ENCODE measurements around the gene ATP5F1E. TPM values are rescaled to one million over a fixed set of nuclear protein-coding genes. Genes with fewer than 3 reads are reported as not detected.
"Not testable (repeated sequence)": the region's sequence is repeated elsewhere in the genome, so short reads cannot be mapped to it uniquely, and the experiment has no call there.

Gene ATP5F1E
- total RNA-seq, 1 donor from 2014 or later = 60.8 TPM

DNA sequence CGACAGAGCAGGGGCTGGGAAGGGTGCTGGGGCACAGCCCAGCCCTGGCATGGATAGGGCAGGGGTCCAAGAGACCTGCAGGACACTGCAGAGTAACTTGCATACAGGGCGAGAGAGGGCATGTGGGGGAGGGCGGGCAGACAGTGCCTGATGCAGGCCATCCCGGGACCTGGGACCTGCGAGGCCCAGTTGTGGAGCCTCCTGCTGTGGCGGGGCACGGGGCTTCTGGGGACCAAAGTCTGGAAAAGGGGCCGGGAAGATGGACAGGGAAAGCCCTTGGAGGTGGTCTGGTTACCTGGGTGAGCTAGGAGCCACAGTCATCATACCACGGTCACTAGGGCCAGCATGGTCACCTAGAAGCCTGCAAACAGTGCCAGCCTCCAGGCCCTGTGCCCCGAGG lies 13.3 kb downstream of the ATP5F1E start:
- ATAC-seq = no peak

- ATAC-seq = peak; percentile 7
These were observed 14.5 kb downstream of the ATP5F1E start for GRCh38 chr20:59017493-59018231.

GRCh38 chr20:59016795-59017492 lies 15.2 kb downstream of the ATP5F1E start:
- ATAC-seq = no peak

GRCh38 chr20:59015812-59016711 lies 16.1 kb downstream of the ATP5F1E start:
- no peak for ATAC-seq

GRCh38 chr20:59015411-59015810 lies 16.7 kb downstream of the ATP5F1E start:
- ATAC-seq = no peak

DNA sequence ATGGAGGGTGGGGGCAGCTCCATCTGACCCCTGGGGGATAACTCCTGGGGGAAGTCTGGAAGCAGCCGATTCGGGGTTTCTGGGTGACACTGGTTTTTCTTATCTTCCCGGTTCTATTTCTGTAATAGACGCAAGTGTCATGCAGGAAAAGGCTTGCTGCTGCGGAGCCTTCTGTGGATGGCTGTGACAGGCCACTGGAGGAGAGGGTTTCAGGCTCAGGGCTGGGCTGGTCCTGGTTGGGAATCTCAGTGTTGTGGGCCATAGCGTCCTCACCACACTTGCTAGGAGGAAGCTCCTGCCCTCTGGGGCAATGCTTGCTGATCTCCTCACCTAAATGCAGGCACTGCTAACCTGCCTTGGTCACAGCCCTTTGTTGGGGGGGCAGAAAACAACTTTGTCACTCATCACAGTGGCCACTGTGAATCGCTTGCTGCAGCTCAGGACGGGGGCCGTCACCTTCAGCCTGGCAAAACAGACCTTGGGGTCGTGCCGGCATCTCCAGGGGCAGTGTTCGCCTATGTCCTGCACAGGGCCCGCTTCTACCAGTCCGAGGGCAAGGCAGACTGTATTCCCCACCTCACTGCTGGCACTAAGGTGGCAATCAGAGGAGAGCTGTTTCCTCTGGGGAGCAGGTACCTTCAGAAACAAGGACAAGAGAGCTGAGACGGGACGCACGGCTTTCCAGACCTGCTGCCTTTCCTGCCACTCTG lies 17.3 kb downstream of the ATP5F1E start:
- no peak for ATAC-seq

- ATAC-seq = no peak
These were observed 18.1 kb downstream of the ATP5F1E start for GRCh38 chr20:59013959-59014608.

- ATAC-seq = no peak
These were observed 18.8 kb downstream of the ATP5F1E start for GRCh38 chr20:59013031-59013951.

DNA sequence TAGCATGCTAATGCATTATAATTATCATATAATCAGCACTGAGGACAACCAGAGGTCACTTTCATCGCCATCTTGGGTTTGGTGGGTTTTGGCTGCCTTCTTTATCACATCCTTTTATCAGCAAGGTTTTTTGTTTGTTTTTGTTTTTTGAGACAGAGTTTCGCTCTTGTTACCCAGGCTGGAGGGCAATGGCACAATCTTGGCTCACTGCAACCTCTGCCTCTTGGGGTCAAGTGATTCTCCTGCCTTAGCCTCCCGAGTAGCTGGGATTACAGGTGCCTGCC lies 20.3 kb downstream of the ATP5F1E start:
- not testable (repeated sequence) for ATAC-seq

DNA sequence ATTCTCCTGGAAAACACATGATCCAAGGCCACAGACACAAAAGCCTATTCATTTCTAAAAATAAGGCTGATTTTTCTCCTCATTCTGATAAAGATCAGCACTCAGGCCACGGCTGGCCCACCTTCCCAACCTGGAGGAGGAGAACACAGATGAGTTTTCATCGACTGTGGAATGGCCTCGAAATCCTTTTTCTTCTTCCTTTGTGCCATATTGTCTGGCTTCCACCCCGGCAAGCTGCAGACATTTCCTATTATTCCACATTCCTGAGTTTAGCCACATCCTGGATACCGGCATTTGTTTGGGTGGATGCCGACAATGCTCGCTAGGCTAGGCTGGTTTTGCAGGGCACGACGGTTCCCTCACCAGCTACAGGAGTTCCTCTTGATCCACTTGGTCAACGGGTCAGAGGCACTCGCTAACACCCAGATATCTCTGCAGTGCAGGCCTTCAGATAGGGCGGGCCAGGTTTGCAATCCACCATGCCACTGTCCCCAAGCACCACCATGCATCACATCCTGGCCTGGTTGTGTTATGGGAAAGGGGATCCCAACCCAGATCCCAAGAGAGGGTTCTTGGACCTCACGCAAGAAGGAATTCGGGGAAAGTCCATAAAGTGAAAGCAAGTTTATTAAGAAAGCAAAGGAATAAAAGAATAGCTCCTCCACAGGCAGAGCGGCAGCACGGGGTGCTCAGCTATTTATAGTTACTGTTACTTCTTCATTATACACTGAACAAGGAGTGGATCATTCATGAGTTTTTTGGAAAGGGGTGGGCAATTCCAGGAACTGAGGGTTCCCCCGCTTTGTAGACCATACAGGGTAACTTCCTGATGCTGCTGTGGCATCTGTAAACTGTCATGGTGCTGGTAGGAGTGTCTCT lies 20.9 kb downstream of the ATP5F1E start:
- ATAC-seq = peak; percentile 14

GRCh38 chr20:59010321-59010994 lies 21.7 kb downstream of the ATP5F1E start:
- ATAC-seq = peak; percentile 5

DNA sequence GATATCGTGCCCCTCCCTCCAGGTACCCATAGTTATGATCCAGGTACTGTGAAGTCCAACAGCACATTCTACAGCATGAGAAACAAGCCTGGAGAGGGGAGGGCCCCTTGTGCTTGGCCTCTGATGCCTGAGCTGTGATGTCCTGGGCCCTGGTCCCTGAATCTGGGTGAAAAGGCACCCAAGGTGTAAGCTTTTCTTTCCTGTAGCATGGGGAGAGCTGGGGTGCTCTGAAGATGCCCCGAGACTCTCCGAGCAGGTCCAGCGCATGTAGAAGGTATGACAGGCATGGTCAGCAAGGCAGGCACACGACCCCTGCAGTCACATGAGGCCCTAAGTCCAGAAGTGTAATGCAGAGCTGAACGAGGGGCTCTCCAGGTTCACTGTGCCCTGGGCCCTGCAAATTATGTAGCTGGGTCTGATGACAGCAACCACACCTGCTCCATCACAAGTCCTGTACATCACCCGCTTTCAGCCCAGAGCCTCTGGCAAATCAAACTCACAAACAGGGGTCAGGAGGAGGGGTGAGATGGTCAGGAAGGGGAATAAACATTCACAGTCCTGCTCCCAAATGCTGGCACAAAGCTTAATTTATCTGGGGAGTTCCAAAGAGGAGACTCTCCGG lies 23.3 kb downstream of the ATP5F1E start:
- ATAC-seq = no peak

- peak; percentile 6 for ATAC-seq
These were observed 24.2 kb downstream of the ATP5F1E start for GRCh38 chr20:59007665-59008511.

GRCh38 chr20:59006864-59007664 lies 25.1 kb downstream of the ATP5F1E start, which contains the start of gene CTSZ:
CTSZ (minus strand) TSS chr20:59007254; CDS start chr20:59007128, 126 bp downstream.
- peak; percentile 57 for ATAC-seq

GRCh38 chr20:59006167-59006863 lies 25.8 kb downstream of the ATP5F1E start:
- peak; percentile 2 for ATAC-seq

- ATAC-seq = no peak
These were observed 26.5 kb downstream of the ATP5F1E start for GRCh38 chr20:59005523-59006166.
